ENCODE data around the gene ZBTB40. TPM values are rescaled to one million over a fixed set of nuclear protein-coding genes. Genes with fewer than 3 reads are reported as not detected.

The ZBTB40 gene
- total RNA-seq, 1 experiment from 2014 or later, result 16.3 TPM

DNA sequence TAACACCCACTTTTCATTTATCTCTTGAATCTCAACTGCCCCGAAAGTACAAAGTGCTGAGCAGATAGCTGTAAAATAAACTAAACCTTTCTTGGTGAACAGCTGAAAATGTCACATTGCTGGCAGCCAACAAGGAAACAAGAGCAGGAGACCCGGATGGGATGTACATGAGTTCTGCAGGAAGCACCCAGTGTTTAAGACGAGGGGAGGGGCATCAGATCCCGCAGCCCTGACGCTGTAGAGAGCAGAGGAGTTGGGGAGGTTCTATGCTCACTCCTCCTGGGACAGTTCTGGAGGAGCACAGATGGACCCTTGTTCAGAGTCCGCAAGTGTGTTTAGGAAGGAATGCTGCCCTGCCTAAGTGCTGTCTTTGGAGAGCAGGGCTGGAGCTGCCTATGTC, 79.6 kb downstream of the ZBTB40 start:
- H3K79me1 ChIP-seq (ENCODE audit: insufficient read depth, low read depth, low read length, poor library complexity, severe bottlenecking), result no peaks in the 10 kb centered on the region
- no peak overlapping the region for H2AFZ ChIP-seq (ENCODE audit: low read length)
- no peak overlapping the region for H3K4me3 Mint-ChIP-seq
- WGBS (ENCODE audit: extremely low coverage, insufficient read length, low lambda C conversion rate), result no CpG with 5 or more reads among the region's 6 CpGs
- DNase-seq, result no peak
- H3K36me3 Mint-ChIP-seq (ENCODE audit: insufficient read depth in 1 of 3, low read depth in 3 of 3), result peaks cover 0 to 8% (median 0%) of the 10 kb centered on the region in 3 experiments; a peak in 4 of 7 replicates
- H3K27ac Mint-ChIP-seq, result no peak overlapping the region
- H3K56ac ChIP-seq (ENCODE audit: insufficient read length, low read depth, low read length), result no peak overlapping the region
- H3K4ac ChIP-seq (ENCODE audit: low read depth, low read length), result no peak overlapping the region
- H3K4me1 ChIP-seq (ENCODE audit: insufficient read depth, low read length), result no peaks in the 10 kb centered on the region
- H2AK5ac ChIP-seq (ENCODE audit: insufficient read length, low read length), result no peak overlapping the region
- no peaks in the 10 kb centered on the region for H3K23me2 ChIP-seq (ENCODE audit: insufficient read length, low read depth, low read length, poor library complexity, severe bottlenecking)
- no peak overlapping the region for H3K9ac ChIP-seq (ENCODE audit: extremely low read depth, insufficient read length, low read length)
- TF ChIP-seq, protein P1, sequence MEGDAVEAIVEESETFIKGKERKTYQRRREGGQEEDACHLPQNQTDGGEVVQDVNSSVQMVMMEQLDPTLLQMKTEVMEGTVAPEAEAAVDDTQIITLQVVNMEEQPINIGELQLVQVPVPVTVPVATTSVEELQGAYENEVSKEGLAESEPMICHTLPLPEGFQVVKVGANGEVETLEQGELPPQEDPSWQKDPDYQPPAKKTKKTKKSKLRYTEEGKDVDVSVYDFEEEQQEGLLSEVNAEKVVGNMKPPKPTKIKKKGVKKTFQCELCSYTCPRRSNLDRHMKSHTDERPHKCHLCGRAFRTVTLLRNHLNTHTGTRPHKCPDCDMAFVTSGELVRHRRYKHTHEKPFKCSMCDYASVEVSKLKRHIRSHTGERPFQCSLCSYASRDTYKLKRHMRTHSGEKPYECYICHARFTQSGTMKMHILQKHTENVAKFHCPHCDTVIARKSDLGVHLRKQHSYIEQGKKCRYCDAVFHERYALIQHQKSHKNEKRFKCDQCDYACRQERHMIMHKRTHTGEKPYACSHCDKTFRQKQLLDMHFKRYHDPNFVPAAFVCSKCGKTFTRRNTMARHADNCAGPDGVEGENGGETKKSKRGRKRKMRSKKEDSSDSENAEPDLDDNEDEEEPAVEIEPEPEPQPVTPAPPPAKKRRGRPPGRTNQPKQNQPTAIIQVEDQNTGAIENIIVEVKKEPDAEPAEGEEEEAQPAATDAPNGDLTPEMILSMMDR (conservative IDR thresholded peaks at IDR 0.05), result no peak
- no peak overlapping the region for H4K8ac ChIP-seq (replicated peaks; ENCODE audit: insufficient read length, low read depth, low read length)
- no peaks in the 10 kb centered on the region for H3K9me3 Mint-ChIP-seq
- no peak overlapping the region for H3T11ph ChIP-seq (ENCODE audit: low read length)
- H4K91ac ChIP-seq (ENCODE audit: insufficient read length, low read depth, low read length), result no peak overlapping the region
- H2BK20ac ChIP-seq (ENCODE audit: low read depth, low read length, poor library complexity, severe bottlenecking), result no peak overlapping the region
- no peaks in the 10 kb centered on the region for H4K20me1 ChIP-seq (ENCODE audit: control insufficient read depth, insufficient read depth, insufficient read length)
- no peaks in the 10 kb centered on the region for H3K79me2 ChIP-seq (ENCODE audit: insufficient read depth, low read length)
- H3K27me3 Mint-ChIP-seq (ENCODE audit: low read depth), result no peaks in the 10 kb centered on the region
- peaks cover 0 to 6% of the 10 kb centered on the region in 2 experiments; a peak in 1 of 4 replicates for H3K4me1 Mint-ChIP-seq
- no peak overlapping the region for H2BK12ac ChIP-seq (ENCODE audit: insufficient read length, low read depth, low read length)
- H3K27ac ChIP-seq (ENCODE audit: insufficient read length, low read depth, low read length), result no peak overlapping the region
- no peak overlapping the region for H2BK15ac ChIP-seq (ENCODE audit: low read depth, low read length)
- H2BK5ac ChIP-seq (ENCODE audit: insufficient read length, low read length), result no peak overlapping the region
- H3K23ac ChIP-seq (ENCODE audit: insufficient read length, low read depth, low read length), result no peak overlapping the region
- no peak overlapping the region for H2BK120ac ChIP-seq (ENCODE audit: low read depth, low read length, poor library complexity, severe bottlenecking)
- H3K14ac ChIP-seq (ENCODE audit: insufficient read depth, low read length), result no peak overlapping the region
- H3K18ac ChIP-seq (ENCODE audit: insufficient read length, low read depth, low read length), result no peak overlapping the region
- no peaks in the 10 kb centered on the region for H3K27me3 ChIP-seq (ENCODE audit: insufficient read depth, low read length)
- no peak overlapping the region for H3K4me2 ChIP-seq (ENCODE audit: insufficient read depth, insufficient read length, low read length)
- no peaks in the 10 kb centered on the region for H3K9me3 ChIP-seq (ENCODE audit: control insufficient read depth, low read depth, low read length)
- no peak overlapping the region for H4K5ac ChIP-seq (ENCODE audit: insufficient read length, low read depth, low read length)
